ENCODE measurements around the gene TSSC4. TPM values are rescaled to one million over a fixed set of nuclear protein-coding genes. Genes with fewer than 3 reads are reported as not detected.

Gene TSSC4
- total and polyA plus RNA-seq, 9 of the 15 experiments (the other 6 are each of a cell fraction or from before 2014, with no cell fraction given) = 0.41 to 54.2 (median 11.0) TPM

DNA sequence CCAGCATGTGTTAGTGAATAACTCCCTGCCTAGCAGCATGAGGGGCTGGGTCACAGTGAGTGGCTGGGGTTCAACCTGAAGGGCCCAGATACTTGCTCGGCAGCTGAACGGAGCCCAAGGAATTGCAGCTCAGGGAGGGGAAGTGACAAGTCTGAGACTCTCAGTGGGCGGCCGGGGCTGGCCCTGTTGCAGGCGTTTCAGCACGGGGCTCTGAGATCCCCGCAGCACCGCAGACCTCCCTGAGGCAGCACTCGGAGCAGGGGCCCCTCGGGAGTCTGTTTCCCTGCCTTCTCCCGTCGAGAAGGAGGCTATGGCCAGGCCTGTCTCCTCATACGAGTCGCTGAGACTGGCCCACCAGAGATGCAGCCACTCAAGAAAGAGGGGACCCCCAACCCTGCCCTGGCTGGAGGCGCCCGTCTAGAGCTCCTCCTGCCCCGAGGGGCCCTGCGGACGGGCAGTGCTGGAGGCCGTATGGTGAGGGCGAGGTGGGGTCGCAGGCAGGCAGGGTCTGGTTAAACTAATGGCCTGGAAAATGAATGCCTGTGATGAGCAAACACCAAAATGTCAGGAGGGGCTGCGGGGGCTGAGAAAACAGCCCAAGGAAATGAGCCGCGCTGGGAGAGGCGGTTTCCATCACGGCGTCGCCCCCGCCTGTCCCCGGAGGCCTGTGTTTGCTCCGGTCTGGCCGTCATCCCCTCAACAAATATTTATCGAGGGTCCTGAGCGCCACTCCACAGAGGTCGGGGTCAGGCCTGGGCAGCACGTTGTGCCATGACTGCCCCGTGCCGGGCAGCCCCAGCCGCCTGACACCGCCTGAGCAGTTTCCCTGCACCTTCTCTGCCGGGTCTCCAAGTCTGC lies 9.3 kb downstream of the TSSC4 start:
- Histone ChIP-seq H3K79me2 (ENCODE audit: control insufficient read depth, insufficient read depth, low read length) (no peaks in the 10 kb centered on the region), H3K9me3 (replicated peaks; ENCODE audit: control insufficient read depth, insufficient read depth, low read depth, low read length) (no peaks in the 10 kb centered on the region), H3K27me3 (ENCODE audit: control insufficient read depth in 2 of 2, insufficient read depth in 2 of 2, low read length in 2 of 2) (peaks cover 23 to 76% of the 10 kb centered on the region in 2 experiments; a peak in 4 of 5 replicates), H3K9ac (ENCODE audit: insufficient read depth in 1 of 2, low read depth in 2 of 2, low read length in 2 of 2) (0 out of 4 replicates have a peak overlapping the region, but pooled peaks of 1 of the 2 experiments have one; percentile 7), H2AFZ (ENCODE audit: low read depth, low read length) (no peak overlapping the region), H3K9me1 (ENCODE audit: control insufficient read depth, insufficient read depth, low read length) (no peaks in the 10 kb centered on the region), H3K27ac (ENCODE audit: extremely low read depth, low read depth, low read length) (no peak overlapping the region), H4K20me1 (replicated peaks; ENCODE audit: control insufficient read depth, insufficient read depth, low read length) (peaks cover 3% of the 10 kb centered on the region; the same call in 1 of the 2 replicates), H3K4me3 (no peak overlapping the region), H3K36me3 (ENCODE audit: control insufficient read depth, insufficient read depth, low read length) (no peaks in the 10 kb centered on the region), H3K4me1 (replicated peaks in 1 of 2; ENCODE audit: control insufficient read depth in 2 of 2, insufficient read depth in 2 of 2, low read length in 2 of 2) (peaks cover 0 to 79% of the 10 kb centered on the region in 2 experiments; a peak in 2 of 5 replicates), H3K4me2 (ENCODE audit: insufficient read depth, low read length) (no peak overlapping the region)
- WGBS (ENCODE audit: insufficient coverage, low coverage, missing lambda C conversion rate) = 11% methylated on average over 38 of the region's 42 CpGs
- ATAC-seq (no peak; the same call in 2 of the 3 replicates), FAIRE-seq (no peak), DNase-seq (ENCODE audit: extremely low read depth in 1 of 4, low spot score in 3 of 4) (no peak)
- CTCF ChIA-PET (ENCODE audit: low intra/inter-chr PET ratio) = no interaction called here
- no TSS peak for BruUV-seq (replicated peaks)
- intact Hi-C loops (cut with micrococcal nuclease) (no loop called here), in situ Hi-C loops (cut with MboI) (no loop called here)
- TF ChIP-seq KDM2B (CRISPR knock-in tag; IDR thresholded peaks at IDR 0.05) = no peak
- peak; percentile 15; the same call in 1 of the 2 replicates for TF ChIP-seq ZBTB7A (IDR thresholded peaks at IDR 0.05; ENCODE audit: borderline replicate concordance, control insufficient read depth, low read depth, low read length)
- POLR2A ChIA-PET = interaction anchor here (0.9 to 2.0 kb wide), 3 partner anchors 8 to 22 kb away, joined by 3 to 5 read pairs (median 3); no protein-coding TSS in a partner anchor

DNA sequence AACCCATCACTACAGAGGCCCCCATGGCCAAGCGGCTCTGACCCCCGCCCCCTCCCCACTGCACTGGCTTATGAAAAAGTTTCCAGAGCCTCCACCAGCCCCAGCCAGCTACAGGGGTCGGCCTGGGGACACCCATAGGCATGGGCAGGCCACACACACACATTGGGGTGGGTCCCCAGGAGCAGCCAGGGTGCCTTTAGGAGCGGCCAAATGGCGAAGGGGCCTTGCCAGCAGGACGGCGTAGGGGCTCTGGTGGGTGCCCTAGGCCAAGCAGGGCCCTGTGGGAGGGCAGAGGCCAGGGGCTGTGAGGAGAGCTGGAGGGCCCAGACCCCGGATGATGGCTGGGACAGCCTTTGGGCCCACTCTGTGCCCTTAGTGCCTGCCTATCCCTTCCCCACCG lies 10.1 kb downstream of the TSSC4 start:
- FAIRE-seq = no peak
- WGBS (ENCODE audit: insufficient coverage, low coverage, missing lambda C conversion rate) = 8% methylated on average over 5 of the region's 9 CpGs
- CTCF ChIA-PET (ENCODE audit: low intra/inter-chr PET ratio) = no interaction called here
- TF ChIP-seq RFX1 (IDR thresholded peaks at IDR 0.05) (no peak), RBM34 (IDR thresholded peaks at IDR 0.05; ENCODE audit: borderline replicate concordance, insufficient read depth, low read length) (no peak)

More for the DNA sequence above, 10.1 kb downstream of the TSSC4 start:
- Histone ChIP-seq H3K4me2 (ENCODE audit: insufficient read depth, low read length) (no peak overlapping the region), H3K9me3 (replicated peaks; ENCODE audit: control insufficient read depth, insufficient read depth, low read depth, low read length) (no peaks in the 10 kb centered on the region), H3K9ac (ENCODE audit: insufficient read depth in 1 of 2, low read depth in 2 of 2, low read length in 2 of 2) (no peak overlapping the region; a peak in 1 of 4 replicates), H3K79me2 (ENCODE audit: control insufficient read depth, insufficient read depth, low read length) (no peaks in the 10 kb centered on the region), H3K27me3 (ENCODE audit: control insufficient read depth in 2 of 2, insufficient read depth in 2 of 2, low read length in 2 of 2) (peaks cover 24 to 84% of the 10 kb centered on the region in 2 experiments; a peak in 4 of 5 replicates), H4K20me1 (replicated peaks; ENCODE audit: control insufficient read depth, insufficient read depth, low read length) (peaks cover 5% of the 10 kb centered on the region; the same call in 1 of the 2 replicates), H3K36me3 (ENCODE audit: control insufficient read depth, insufficient read depth, low read length) (no peaks in the 10 kb centered on the region), H2AFZ (ENCODE audit: low read depth, low read length) (no peak overlapping the region), H3K9me1 (ENCODE audit: control insufficient read depth, insufficient read depth, low read length) (no peaks in the 10 kb centered on the region), H3K27ac (ENCODE audit: extremely low read depth, low read depth, low read length) (no peak overlapping the region), H3K4me1 (replicated peaks in 1 of 2; ENCODE audit: control insufficient read depth in 2 of 2, insufficient read depth in 2 of 2, low read length in 2 of 2) (peaks cover 0 to 79% of the 10 kb centered on the region in 2 experiments; a peak in 2 of 5 replicates), H3K4me3 (no peak overlapping the region)
- POLR2A ChIA-PET = interaction anchor here (0.9 to 1.0 kb wide), 2 partner anchors 8 to 23 kb away, joined by 3 read pairs; no protein-coding TSS in a partner anchor
- intact Hi-C loops (cut with micrococcal nuclease) (no loop called here), in situ Hi-C loops (cut with MboI) (no loop called here)
- no peak for ATAC-seq
- BruUV-seq (replicated peaks) = no TSS peak
- no peak for DNase-seq (ENCODE audit: extremely low read depth in 1 of 4, low spot score in 3 of 4)

Measured in K562 (cell line).